Vagina (tissue), 2 donors: ENCODE results near the gene ALG6.

Experiments used
- POLR2A ChIP-seq, 2 donors: fragments of 450-650 bp; IDR thresholded peaks; one replicate each; pipeline ENCODE4 v1.6.1; 2017; ENCODE audit warnings: antibody characterized with exemption in 2 of 2, mild to moderate bottlenecking in 2 of 2, moderate library complexity in 2 of 2
- POLR2AphosphoS5 ChIP-seq, 2 donors: sonication (generic); formaldehyde crosslinking; IDR thresholded peaks; one replicate each; pipeline ENCODE4 v1.9.0; 2017; ENCODE audit warnings: antibody characterized with exemption in 2 of 2, mild to moderate bottlenecking in 2 of 2, low read depth in 1 of 2; ENCODE audit not compliant: insufficient read depth in 1 of 2
- TF ChIP-seq, protein P1 (sequence below), 3 experiments: fragments of 450-650 bp in 2 of 3; fragments of 200-600 bp in 1 of 3; sonication (generic) in 1 of 3; IDR thresholded peaks; one replicate each; pipeline ENCODE4 v1.5.1; 2017 to 2019; ENCODE audit warnings: antibody characterized with exemption in 3 of 3, mild to moderate bottlenecking in 2 of 3, moderate library complexity in 2 of 3

DNA sequence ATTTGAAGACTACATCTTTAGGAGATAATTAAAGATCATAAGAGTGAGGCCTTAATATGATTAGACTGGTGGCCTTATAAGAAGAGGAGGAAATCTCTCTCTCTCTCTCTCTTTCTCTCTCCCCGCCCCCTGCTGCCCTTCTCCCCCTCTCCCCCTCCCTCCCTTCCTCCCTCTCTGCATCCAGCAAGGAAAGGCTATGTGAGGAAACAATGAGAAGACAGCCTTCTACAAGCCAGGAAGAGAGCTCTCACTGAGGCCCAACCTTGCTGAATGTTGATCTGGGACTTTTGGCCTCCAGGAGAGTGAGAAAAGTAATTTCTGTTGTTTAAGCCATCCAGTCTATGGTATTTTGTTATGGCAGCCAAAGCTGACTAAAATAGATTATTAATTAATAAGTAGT is 23.5 kb upstream of the ALG6 start:
- TF ChIP-seq, protein P1, sequence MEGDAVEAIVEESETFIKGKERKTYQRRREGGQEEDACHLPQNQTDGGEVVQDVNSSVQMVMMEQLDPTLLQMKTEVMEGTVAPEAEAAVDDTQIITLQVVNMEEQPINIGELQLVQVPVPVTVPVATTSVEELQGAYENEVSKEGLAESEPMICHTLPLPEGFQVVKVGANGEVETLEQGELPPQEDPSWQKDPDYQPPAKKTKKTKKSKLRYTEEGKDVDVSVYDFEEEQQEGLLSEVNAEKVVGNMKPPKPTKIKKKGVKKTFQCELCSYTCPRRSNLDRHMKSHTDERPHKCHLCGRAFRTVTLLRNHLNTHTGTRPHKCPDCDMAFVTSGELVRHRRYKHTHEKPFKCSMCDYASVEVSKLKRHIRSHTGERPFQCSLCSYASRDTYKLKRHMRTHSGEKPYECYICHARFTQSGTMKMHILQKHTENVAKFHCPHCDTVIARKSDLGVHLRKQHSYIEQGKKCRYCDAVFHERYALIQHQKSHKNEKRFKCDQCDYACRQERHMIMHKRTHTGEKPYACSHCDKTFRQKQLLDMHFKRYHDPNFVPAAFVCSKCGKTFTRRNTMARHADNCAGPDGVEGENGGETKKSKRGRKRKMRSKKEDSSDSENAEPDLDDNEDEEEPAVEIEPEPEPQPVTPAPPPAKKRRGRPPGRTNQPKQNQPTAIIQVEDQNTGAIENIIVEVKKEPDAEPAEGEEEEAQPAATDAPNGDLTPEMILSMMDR (IDR thresholded peaks at IDR 0.05) = no peak
- TF ChIP-seq POLR2A (IDR thresholded peaks at IDR 0.05) (no peak), POLR2AphosphoS5 (IDR thresholded peaks at IDR 0.05; ENCODE audit: insufficient read depth in 1 of 2, low read depth in 1 of 2) (no peak)
